ENCODE measurements around the gene KRTAP5-2.
"Not testable (repeated sequence)": the region's sequence is repeated elsewhere in the genome, so short reads cannot be mapped to it uniquely, and the experiment has no call there.

The KRTAP5-2 gene

GRCh38 chr11:1586699-1587098 lies 11.4 kb downstream of the KRTAP5-2 start:
- H3K27me3 ChIP-seq = peaks cover 69% of the 10 kb centered on the region
- H3K9me3 ChIP-seq = no peaks in the 10 kb centered on the region
- H3K4me3 ChIP-seq (ENCODE audit: low read depth in 1 of 2, low read length in 1 of 2) = no peak overlapping the region
- H3K27ac ChIP-seq = no peak overlapping the region
- H3K4me1 ChIP-seq (ENCODE audit: control insufficient read depth in 1 of 2, insufficient read depth in 1 of 2, low read depth in 1 of 2, low read length in 1 of 2) = peaks cover 8 to 9% of the 10 kb centered on the region in 2 experiments
- TF ChIP-seq, protein P1, sequence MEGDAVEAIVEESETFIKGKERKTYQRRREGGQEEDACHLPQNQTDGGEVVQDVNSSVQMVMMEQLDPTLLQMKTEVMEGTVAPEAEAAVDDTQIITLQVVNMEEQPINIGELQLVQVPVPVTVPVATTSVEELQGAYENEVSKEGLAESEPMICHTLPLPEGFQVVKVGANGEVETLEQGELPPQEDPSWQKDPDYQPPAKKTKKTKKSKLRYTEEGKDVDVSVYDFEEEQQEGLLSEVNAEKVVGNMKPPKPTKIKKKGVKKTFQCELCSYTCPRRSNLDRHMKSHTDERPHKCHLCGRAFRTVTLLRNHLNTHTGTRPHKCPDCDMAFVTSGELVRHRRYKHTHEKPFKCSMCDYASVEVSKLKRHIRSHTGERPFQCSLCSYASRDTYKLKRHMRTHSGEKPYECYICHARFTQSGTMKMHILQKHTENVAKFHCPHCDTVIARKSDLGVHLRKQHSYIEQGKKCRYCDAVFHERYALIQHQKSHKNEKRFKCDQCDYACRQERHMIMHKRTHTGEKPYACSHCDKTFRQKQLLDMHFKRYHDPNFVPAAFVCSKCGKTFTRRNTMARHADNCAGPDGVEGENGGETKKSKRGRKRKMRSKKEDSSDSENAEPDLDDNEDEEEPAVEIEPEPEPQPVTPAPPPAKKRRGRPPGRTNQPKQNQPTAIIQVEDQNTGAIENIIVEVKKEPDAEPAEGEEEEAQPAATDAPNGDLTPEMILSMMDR (IDR thresholded peaks at IDR 0.05) = no peak
- no peaks in the 10 kb centered on the region for H3K36me3 ChIP-seq

DNA sequence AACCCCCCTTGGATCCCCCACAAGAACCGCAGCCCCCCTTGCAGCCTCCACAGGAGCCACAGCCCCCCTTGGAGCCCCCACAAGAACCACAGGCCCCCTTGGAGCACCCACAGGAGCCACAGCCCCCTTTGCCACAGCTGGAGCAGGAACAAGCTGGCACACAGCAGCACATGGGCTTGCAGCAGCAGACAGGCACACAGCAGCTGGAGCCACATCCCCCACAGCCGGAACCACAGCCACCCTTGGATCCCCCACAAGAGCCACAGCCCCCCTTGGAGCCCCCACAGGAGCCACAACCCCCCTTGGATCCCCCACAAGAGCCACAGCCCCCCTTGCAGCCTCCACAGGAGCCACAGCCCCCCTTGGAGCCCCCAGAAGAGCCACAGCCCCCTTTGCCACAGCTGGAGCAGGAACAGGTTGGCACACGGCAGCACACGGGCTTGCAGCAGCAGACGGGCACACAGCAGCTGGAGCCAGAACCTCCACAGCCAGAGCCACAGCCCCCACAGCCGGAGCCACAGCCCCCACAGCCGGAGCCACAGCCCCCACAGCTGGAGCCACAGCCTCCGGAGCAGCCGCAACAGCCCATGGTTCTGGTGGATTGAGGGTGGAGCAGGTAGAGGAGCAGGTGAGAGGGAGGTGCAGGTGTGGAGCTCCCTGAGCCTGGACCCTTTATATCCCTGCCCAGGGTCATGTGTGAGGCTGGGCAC lies 13.3 kb downstream of the KRTAP5-2 start, which contains the start of gene KRTAP5-1:
Gene KRTAP5-1, minus strand, starts transcription at position 623 of the 710 bp plus-strand sequence. Its CDS starts 34 bp downstream, at position 589.
- not testable (repeated sequence) for H3K9me3 ChIP-seq; H3K27ac ChIP-seq; H3K4me1 ChIP-seq (ENCODE audit: control insufficient read depth in 1 of 2, insufficient read depth in 1 of 2, low read depth in 1 of 2, low read length in 1 of 2); H3K4me3 ChIP-seq (ENCODE audit: low read depth in 1 of 2, low read length in 1 of 2); H3K36me3 ChIP-seq
- peaks cover 57% of the 10 kb centered on the region for H3K27me3 ChIP-seq

GRCh38 chr11:1582909-1583308 lies 15.2 kb downstream of the KRTAP5-2 start:
- not testable (repeated sequence) for H3K36me3 ChIP-seq; H3K4me1 ChIP-seq (ENCODE audit: control insufficient read depth in 1 of 2, insufficient read depth in 1 of 2, low read depth in 1 of 2, low read length in 1 of 2); H3K27ac ChIP-seq; H3K9me3 ChIP-seq; H3K4me3 ChIP-seq (ENCODE audit: low read depth in 1 of 2, low read length in 1 of 2)
- peaks cover 58% of the 10 kb centered on the region for H3K27me3 ChIP-seq

DNA sequence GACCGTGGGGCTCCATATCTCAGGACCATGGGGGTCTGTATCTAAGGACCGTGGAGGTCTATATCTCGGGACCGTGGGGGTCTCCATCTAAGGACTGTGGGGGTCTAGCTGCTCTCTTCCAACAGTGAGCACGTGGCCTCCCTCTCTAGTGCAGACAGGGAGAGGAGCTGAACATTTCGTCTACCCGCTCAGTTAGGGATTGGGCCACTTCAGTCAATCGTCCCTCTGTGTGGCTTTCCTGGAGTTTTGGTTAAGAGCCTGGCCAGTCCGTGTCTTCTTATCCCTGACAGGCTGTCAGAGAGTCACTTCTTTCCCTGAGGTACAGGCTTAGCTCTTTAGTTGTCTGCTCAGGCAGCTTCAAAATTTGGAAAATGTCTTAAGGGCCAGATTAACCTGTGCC lies 16.1 kb downstream of the KRTAP5-2 start:
- H3K9me3 ChIP-seq = no peaks in the 10 kb centered on the region
- H3K36me3 ChIP-seq = no peaks in the 10 kb centered on the region
- TF ChIP-seq, protein P1 (IDR thresholded peaks at IDR 0.05) = no peak
- peaks cover 60% of the 10 kb centered on the region for H3K27me3 ChIP-seq
- H3K27ac ChIP-seq = no peak overlapping the region
- no peaks in the 10 kb centered on the region for H3K4me1 ChIP-seq (ENCODE audit: control insufficient read depth in 1 of 2, insufficient read depth in 1 of 2, low read depth in 1 of 2, low read length in 1 of 2)
- no peak overlapping the region for H3K4me3 ChIP-seq (ENCODE audit: low read depth in 1 of 2, low read length in 1 of 2)

GRCh38 chr11:1576825-1577224 lies 21.3 kb downstream of the KRTAP5-2 start:
- TF ChIP-seq, protein P1 (IDR thresholded peaks at IDR 0.05) = no peak
- H3K27ac ChIP-seq = no peak overlapping the region
- H3K4me3 ChIP-seq (ENCODE audit: low read depth in 1 of 2, low read length in 1 of 2) = no peak overlapping the region
- no peaks in the 10 kb centered on the region for H3K9me3 ChIP-seq
- H3K36me3 ChIP-seq = no peaks in the 10 kb centered on the region
- H3K4me1 ChIP-seq (ENCODE audit: control insufficient read depth in 1 of 2, insufficient read depth in 1 of 2, low read depth in 1 of 2, low read length in 1 of 2) = peaks cover 0 to 14% of the 10 kb centered on the region in 2 experiments
- H3K27me3 ChIP-seq = peaks cover 64% of the 10 kb centered on the region

GRCh38 chr11:1575756-1576155 lies 22.3 kb downstream of the KRTAP5-2 start:
- H3K27me3 ChIP-seq = peaks cover 73% of the 10 kb centered on the region
- not testable (repeated sequence) for H3K4me3 ChIP-seq (ENCODE audit: low read depth in 1 of 2, low read length in 1 of 2); H3K36me3 ChIP-seq; H3K27ac ChIP-seq; H3K9me3 ChIP-seq
- peaks cover 0 to 14% of the 10 kb centered on the region in 2 experiments for H3K4me1 ChIP-seq (ENCODE audit: control insufficient read depth in 1 of 2, insufficient read depth in 1 of 2, low read depth in 1 of 2, low read length in 1 of 2)

GRCh38 chr11:1574933-1575242 lies 23.2 kb downstream of the KRTAP5-2 start:
- TF ChIP-seq, protein P1 (IDR thresholded peaks at IDR 0.05) = no peak
- H3K36me3 ChIP-seq = no peaks in the 10 kb centered on the region

More at GRCh38 chr11:1574933-1575242, 23.2 kb downstream of the KRTAP5-2 start:
- Histone ChIP-seq H3K4me1 (ENCODE audit: control insufficient read depth in 1 of 2, insufficient read depth in 1 of 2, low read depth in 1 of 2, low read length in 1 of 2) (peaks cover 0 to 14% of the 10 kb centered on the region in 2 experiments), H3K9me3 (no peaks in the 10 kb centered on the region), H3K27ac (no peak overlapping the region), H3K27me3 (peaks cover 81% of the 10 kb centered on the region), H3K4me3 (ENCODE audit: low read depth in 1 of 2, low read length in 1 of 2) (no peak overlapping the region)

All from neutrophil (primary cell).